DND-41 (cell line): ENCODE measurements around the gene PPM1N.

Source experiments
- CTCF ChIP-seq: IDR thresholded peaks from 2 replicates; pipeline ENCODE4 v1.5.1; 2012; ENCODE audit warnings: borderline replicate concordance, low read length, moderate library complexity, mild to moderate bottlenecking; ENCODE audit not compliant: poor library complexity, severe bottlenecking; ENCODE audit errors: extremely low read depth
- EZH2 ChIP-seq: IDR thresholded peaks from 3 replicates; pipeline ENCODE4 v1.6.1; 2012; ENCODE audit warnings: borderline replicate concordance, low read depth, mild to moderate bottlenecking, moderate library complexity, low read length, inconsistent platforms; ENCODE audit not compliant: severe bottlenecking

DNA sequence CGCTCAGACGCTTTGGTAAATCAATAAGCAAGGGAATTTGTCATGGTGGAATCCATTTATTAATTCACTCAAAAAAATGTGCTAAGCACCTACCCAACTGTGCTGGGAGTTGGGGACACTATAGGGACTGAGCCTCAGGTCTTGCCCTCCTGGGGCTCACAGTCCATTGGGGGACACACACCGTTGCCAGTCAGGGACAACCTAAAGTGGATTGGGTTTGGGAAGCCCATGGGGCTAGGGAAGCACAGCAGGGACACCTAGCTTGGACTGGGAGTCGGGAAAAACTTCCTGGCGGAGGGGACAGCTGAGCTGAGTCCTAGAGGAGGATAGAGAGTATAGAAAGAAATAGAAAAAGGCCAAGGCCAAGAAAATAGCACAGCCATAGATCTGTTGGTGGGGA is 21.9 kb upstream of the PPM1N start:
- TF ChIP-seq CTCF (no peak), EZH2 (no peak)
